GM23338 (cell line): ENCODE results near the gene OR4D2.

ENCODE experiments used
- CREB1 ChIP-seq: fragments of 250-450 bp; sonication (Bioruptor Pico); IDR thresholded peaks from 2 replicates; pipeline ENCODE4 v1.5.0; 2020; ENCODE audit warnings: low read depth, mild to moderate bottlenecking, moderate library complexity
- CTCF ChIP-seq, 2 experiments: fragments of 200-600 bp in 1 of 2; sonication (generic) in 1 of 2; conservative IDR thresholded peaks; 2 replicates each; pipeline versions ENCODE4 v1.5.1 to v1.6.1; 2016 to 2017; ENCODE audit warnings: antibody characterized with exemption in 2 of 2, low read depth in 2 of 2, mild to moderate bottlenecking in 2 of 2, moderate library complexity in 1 of 2
- EZH2 ChIP-seq: fragments of 200-600 bp; sonication (generic); IDR thresholded peaks from one replicate; pipeline ENCODE4 v1.8.0; 2017; ENCODE audit warnings: antibody characterized with exemption, mild to moderate bottlenecking, low read depth; ENCODE audit not compliant: unreplicated experiment
- EZH2phosphoT487 ChIP-seq: fragments of 200-600 bp; sonication (generic); IDR thresholded peaks from one replicate; pipeline ENCODE4 v1.8.1; 2018; ENCODE audit warnings: antibody characterized with exemption; ENCODE audit not compliant: unreplicated experiment
- JUNB ChIP-seq: IDR thresholded peaks from one replicate; pipeline ENCODE4 v1.6.1; 2016; ENCODE audit warnings: antibody characterized with exemption; ENCODE audit not compliant: unreplicated experiment
- POLR2AphosphoS5 ChIP-seq: IDR thresholded peaks from 2 replicates; pipeline ENCODE4 v1.6.1; 2016; ENCODE audit warnings: antibody characterized with exemption, low read depth
- REST ChIP-seq: IDR thresholded peaks from one replicate; pipeline ENCODE4 v1.6.1; 2018; ENCODE audit warnings: antibody characterized with exemption; ENCODE audit not compliant: unreplicated experiment
- STAT1 ChIP-seq: IDR thresholded peaks from one replicate; pipeline ENCODE4 v1.6.1; 2016; ENCODE audit warnings: antibody characterized with exemption; ENCODE audit not compliant: unreplicated experiment
- ZNF114 ChIP-seq: fragments of 250-450 bp; sonication (Bioruptor Pico); IDR thresholded peaks from 2 replicates; pipeline ENCODE4 v1.5.0; 2020; ENCODE audit warnings: mild to moderate bottlenecking, moderate library complexity
- ZNF331 ChIP-seq: fragments of 250-450 bp; sonication (Bioruptor Pico); IDR thresholded peaks from 2 replicates; pipeline ENCODE4 v1.5.0; 2020; ENCODE audit warnings: low read depth, mild to moderate bottlenecking, moderate library complexity

- no peak for TF ChIP-seq CTCF (conservative IDR thresholded peaks at IDR 0.05; ENCODE audit: low read depth in 2 of 2)
- TF ChIP-seq REST = no peak
- TF ChIP-seq EZH2 = no peak
- TF ChIP-seq POLR2AphosphoS5 = no peak
- TF ChIP-seq CREB1 (CRISPR knock-in tag) = no peak
- TF ChIP-seq ZNF331 (CRISPR knock-in tag) = no peak
- TF ChIP-seq JUNB = no peak
- no peak for TF ChIP-seq EZH2phosphoT487
- no peak for TF ChIP-seq ZNF114 (CRISPR knock-in tag)
- no peak for TF ChIP-seq STAT1
Observed at GRCh38 chr17:58117382-58117781, 49.4 kb upstream of the OR4D2 start.
